Cardiac muscle cell (in vitro differentiated cells and primary cell): ENCODE results near the gene ZNF217. TPM values are rescaled to one million over a fixed set of nuclear protein-coding genes. Genes with fewer than 3 reads are reported as not detected.
"Not testable (repeated sequence)": the region's sequence is repeated elsewhere in the genome, so short reads cannot be mapped to it uniquely, and the experiment has no call there.

Experiments
- DNase-seq, 2 donors: peaks; one replicate each; pipeline versions ENCODE4 v3.0.0 to v3.0.0-alpha.2; 2010 to 2017; ENCODE audit warnings: low read depth in 1 of 2, low spot score in 1 of 2
- H3K27ac ChIP-seq: fragments of 200-600 bp; sonication (generic); 2 replicates; pipeline ENCODE4 v1.5.1; 2016
- H3K27me3 ChIP-seq: fragments of 200-600 bp; sonication (generic); 2 replicates; pipeline ENCODE4 v1.6.0; 2016; ENCODE audit warnings: control low read depth
- H3K36me3 ChIP-seq: fragments of 200-600 bp; sonication (generic); 2 replicates; pipeline ENCODE4 v1.5.1; 2016; ENCODE audit warnings: control low read depth
- H3K4me1 ChIP-seq: fragments of 200-600 bp; sonication (generic); 2 replicates; pipeline ENCODE4 v1.8.1; 2017; ENCODE audit warnings: low read depth, mild to moderate bottlenecking, mixed run types
- H3K4me3 ChIP-seq: fragments of 200-600 bp; sonication (generic); 2 replicates; pipeline ENCODE4 v1.5.1; 2016; ENCODE audit warnings: mild to moderate bottlenecking
- H3K9me3 ChIP-seq: fragments of 200-600 bp; sonication (generic); 2 replicates; pipeline ENCODE4 v1.5.1; 2017; ENCODE audit warnings: low read depth, mild to moderate bottlenecking, control low read depth
- CTCF ChIP-seq: IDR thresholded peaks from 2 replicates; pipeline ENCODE4 v1.5.1; 2012; ENCODE audit warnings: low read depth, mild to moderate bottlenecking, low read length
- polyA plus RNA-seq: library from polyadenylated mRNA; unstranded; fragments of >200 nt; fragmentation: Nextera tagmentation; extraction: Ambion mirVana; gene quantifications from 2 replicates; pipeline ENCODE4 v1.2.1, GENCODE V29; 2016
- total RNA-seq: library from RNA; depleted of rRNA; stranded (reverse); fragments of >200 nt; gene quantifications from 2 replicates; pipeline ENCODE4 v1.2.3, GENCODE V29; 2016

ZNF217 gene
- total and polyA plus RNA-seq, 2 experiments from 2014 or later = 6.1 to 26.3 TPM

GRCh38 chr20:53522696-53523095 lies 70.9 kb downstream of the ZNF217 start:
- DNase-seq = no peak
- Histone ChIP-seq H3K27me3 (no peaks in the 10 kb centered on the region), H3K4me1 (no peaks in the 10 kb centered on the region), H3K9me3 (no peaks in the 10 kb centered on the region), H3K36me3 (no peaks in the 10 kb centered on the region), H3K27ac (no peak overlapping the region), H3K4me3 (no peak overlapping the region)
- no peak for TF ChIP-seq CTCF

GRCh38 chr20:53522026-53522425 lies 71.6 kb downstream of the ZNF217 start:
- no peak for DNase-seq

GRCh38 chr20:53521421-53521820 lies 72.2 kb downstream of the ZNF217 start:
- DNase-seq = peak in 1 of 2 donors; percentile 46
- H3K27me3 ChIP-seq, H3K36me3 ChIP-seq, H3K4me1 ChIP-seq, H3K27ac ChIP-seq, H3K4me3 ChIP-seq, H3K9me3 ChIP-seq: not testable (repeated sequence)

More at GRCh38 chr20:53522026-53522425, 71.6 kb downstream of the ZNF217 start:
- TF ChIP-seq CTCF = no peak
- H3K9me3 ChIP-seq = no peaks in the 10 kb centered on the region
- no peaks in the 10 kb centered on the region for H3K4me1 ChIP-seq
- no peak overlapping the region for H3K4me3 ChIP-seq
- no peak overlapping the region for H3K27ac ChIP-seq
- H3K27me3 ChIP-seq = no peaks in the 10 kb centered on the region
- H3K36me3 ChIP-seq = no peaks in the 10 kb centered on the region

- no peaks in the 10 kb centered on the region for H3K36me3 ChIP-seq
- DNase-seq = no peak
Observed at GRCh38 chr20:53517146-53517545, 76.5 kb downstream of the ZNF217 start.

More at GRCh38 chr20:53517146-53517545, 76.5 kb downstream of the ZNF217 start:
- no peaks in the 10 kb centered on the region for H3K4me1 ChIP-seq
- H3K27me3 ChIP-seq = no peaks in the 10 kb centered on the region
- H3K9me3 ChIP-seq = no peaks in the 10 kb centered on the region
- TF ChIP-seq CTCF = no peak
- H3K27ac ChIP-seq = no peak overlapping the region
- H3K4me3 ChIP-seq = no peak overlapping the region
